Stimulated activated CD8-positive, alpha-beta memory T cell treated with anti-CD3 and anti-CD28 coated beads, Interleukin-12 subunit alpha, Interleukin-12 subunit beta, amount 100 ng/mL, for 24 hours (primary cell): Measurements from ENCODE around the gene MUSTN1.

Experiments
- DNase-seq: peaks from one replicate; pipeline ENCODE4 v3.0.0-alpha.2; 2020; ENCODE audit errors: extremely low read depth

MUSTN1 gene

DNA sequence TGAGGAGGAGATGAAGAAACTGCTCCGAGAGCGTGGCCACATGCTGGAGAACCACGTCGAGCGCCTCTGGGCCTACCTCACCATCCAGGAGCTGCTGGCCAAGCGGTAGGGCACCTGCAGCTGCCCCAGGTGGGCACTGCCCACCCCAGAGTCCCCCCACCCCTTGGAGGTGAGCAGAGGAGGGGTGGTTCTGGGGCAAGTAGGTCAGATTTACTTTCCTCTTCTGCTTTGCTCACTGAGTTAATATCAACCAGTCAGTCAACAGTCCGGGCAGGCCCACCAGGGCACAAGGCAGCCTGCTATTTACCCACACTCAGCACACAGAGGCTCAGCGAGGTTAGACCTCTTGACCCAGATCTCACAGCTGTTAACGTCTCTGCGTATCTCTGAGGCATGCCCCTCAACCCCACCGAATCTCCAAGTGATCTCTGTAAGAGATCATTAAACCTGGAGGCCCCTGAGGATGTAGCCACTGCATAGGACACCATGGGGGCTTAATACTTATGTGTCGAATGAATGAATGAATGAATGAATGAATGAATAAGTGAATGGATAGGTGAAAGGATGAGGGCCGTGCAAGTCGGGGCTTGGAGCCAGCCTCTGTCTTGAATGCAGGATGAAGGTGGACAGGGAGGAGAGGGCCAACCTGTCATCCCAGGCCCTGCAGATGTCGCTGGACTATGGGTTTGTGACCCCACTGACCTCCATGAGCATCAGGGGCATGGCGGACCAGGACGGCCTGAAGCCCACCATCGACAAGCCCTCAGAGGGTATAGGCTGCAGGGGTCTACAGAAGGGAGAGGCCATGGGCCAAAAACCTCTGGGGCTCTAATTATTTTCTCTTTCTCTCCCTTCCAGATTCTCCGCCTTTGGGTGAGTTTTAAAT is 48.2 kb downstream of the MUSTN1 start:
- no peak for DNase-seq

- DNase-seq = no peak
Observed at GRCh38 chr3:52784931-52785590, 49.8 kb downstream of the MUSTN1 start.

DNA sequence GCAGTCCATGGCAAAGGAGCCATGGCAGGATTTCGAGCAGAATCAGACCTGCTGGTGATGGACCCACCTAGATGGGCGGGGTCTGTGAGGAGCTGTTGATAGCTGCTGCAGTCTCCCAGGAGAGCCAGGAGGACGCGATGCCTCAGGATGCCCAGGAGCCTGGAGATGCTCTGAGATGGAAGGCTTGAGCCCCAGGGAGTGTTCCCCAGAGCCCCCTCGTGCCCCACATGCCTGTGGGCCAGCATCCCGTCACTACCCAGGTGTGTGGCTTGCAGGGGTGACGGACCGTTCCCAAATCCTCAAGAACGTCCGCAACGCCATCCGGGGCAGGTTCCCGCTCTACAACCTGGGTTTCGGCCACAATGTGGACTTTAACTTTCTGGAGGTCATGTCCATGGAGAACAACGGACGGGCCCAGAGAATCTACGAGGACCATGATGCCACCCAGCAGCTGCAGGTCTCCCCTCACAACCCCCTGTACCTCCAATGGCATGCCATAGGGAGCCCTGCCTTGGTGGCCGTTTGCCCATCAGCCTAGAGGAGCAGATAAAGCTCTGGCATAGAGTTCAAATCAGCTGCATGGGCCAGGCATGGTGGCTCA is 50.7 kb downstream of the MUSTN1 start:
- no peak for DNase-seq

GRCh38 chr3:52783211-52783555 is 51.6 kb downstream of the MUSTN1 start:
- no peak for DNase-seq
